HG03175 (cell line): ENCODE results near the gene TTC9B.

Experiments used
- ATAC-seq: cut with Tn5 transposase; IDR thresholded peaks from one replicate; pipeline ENCODE4 v1.9.1; 2021; ENCODE audit warnings: mild to moderate bottlenecking, moderate library complexity; ENCODE audit not compliant: unreplicated experiment

TTC9B gene

DNA sequence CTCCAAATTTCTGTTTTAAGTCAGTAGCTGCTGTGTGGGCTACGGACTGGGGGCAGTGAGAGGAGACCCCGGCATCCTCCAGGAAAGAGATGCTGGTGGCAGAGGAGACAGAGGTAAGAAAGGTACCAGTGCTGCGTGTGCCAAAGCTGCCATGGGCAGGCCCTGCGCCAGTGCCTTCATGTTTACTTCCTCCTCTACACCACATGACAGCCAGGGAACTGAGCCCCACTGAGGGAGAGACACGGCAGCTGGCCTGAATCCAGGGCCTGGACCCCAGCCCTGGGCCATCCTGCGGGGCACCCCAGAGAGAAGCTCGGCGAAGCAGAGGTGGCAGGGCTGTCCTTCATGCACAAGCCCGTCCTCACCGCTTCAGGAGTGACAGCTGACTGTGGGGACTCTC lies 31.0 kb upstream of the TTC9B start:
- no peak for ATAC-seq

DNA sequence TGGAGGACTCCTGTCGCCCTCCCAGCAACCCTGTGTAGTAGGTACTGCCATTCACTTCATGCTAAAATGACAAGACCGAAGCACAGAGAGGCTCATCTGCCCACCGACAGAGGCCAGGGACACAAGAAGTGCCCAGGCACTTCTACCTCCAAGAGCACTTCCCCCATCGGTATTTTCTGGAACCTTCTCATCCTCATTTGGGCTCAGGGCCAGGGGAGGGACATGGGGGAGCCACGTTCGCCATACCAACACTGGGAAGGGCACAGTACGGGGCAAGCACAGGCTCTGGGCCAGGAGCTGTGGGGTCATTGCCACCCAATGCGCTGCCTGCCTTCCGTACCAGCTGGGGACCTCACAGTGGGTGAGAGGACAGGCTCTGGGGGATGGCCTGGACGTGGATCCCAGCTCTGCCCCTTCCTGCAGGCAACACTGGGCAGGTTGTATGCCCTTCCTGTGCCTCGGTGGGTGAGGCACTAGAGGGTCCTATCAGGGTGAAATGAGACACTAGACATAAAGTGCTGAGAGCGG lies 29.6 kb upstream of the TTC9B start:
- no peak for ATAC-seq

DNA sequence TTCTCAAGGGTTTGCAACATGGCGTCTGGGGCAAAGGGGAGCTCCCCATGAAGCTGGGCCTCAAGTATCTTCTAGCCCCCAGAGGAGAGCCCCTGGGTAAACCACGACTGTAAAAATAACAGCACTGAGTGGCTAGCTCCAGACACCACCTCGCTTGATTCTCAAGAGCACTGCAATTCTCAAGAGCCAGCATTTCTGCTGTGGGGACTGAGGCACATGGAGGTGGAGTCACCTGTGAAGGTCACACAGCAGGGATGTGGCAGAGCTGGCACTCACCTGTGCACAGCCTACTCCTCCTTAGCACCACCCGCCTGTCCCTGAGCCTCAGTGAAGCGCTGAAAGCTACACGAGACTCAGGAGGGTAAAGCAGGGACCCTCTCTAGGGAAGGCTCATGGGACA lies 29.0 kb upstream of the TTC9B start:
- ATAC-seq: no peak

DNA sequence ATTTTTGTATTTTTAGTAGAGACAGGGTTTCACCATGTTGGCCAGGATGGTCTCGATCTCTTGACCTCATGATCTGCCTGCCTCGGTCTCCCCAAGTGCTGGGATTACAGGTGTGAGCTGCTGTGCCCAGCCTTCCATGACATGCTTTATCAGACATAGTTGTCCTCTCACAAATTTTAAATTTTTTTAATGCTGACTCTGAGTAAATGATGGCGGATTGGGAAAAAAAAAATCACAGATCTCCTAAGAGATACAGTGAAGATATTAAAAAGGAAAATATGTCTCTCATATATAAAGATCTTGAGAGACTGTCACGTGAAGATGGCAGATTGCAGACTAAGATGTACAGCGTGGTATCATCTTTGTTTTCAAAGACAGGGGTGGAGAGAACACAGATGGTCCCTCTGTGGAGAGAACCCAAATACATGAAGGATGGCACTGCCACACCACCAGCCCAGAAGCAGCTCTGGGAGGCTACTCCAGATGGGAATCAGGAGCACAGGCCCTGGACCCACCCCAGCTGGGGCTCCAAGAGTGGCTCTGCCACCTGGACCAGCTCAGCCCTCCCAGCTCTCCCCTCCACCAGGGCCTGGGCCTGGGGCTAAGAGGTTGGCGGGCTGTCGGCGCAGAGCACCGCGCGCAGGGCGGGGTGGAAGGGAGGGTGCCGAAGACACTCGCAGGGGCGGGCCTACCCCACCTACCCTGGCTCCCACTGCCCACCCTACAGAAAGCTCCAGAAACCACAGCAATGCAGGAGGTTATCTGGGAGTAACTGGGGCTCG lies 28.3 kb upstream of the TTC9B start:
- ATAC-seq: no peak

DNA sequence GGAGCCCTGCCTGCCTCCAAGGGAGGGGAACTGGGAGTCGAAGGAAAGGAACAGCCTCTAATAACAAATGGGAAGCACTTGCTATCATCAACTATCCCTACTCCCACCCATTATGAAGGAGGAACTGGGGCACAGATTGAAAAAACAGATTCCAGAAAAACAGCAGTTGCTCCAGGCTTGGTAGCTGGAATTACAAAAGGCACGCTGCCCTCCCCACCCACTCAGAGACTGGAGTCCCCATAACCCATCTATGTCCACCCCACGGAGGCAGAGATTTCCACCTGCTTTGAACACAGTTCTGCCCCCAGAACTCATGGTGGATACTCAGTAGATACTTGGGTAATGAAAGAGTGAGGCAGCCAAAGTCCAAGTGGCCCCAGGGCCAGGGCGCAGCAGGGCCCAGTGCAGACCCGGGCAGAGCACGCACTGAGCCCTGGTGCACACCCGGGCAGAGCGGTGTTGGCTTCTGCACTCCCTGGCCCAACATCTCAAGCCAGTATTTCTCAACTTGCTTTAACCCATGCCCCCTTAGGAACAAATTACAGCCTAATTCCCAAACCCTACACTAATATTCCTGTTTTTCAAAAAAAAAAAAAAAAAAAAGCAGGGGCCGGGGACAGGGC lies 27.4 kb upstream of the TTC9B start:
- no peak for ATAC-seq

DNA sequence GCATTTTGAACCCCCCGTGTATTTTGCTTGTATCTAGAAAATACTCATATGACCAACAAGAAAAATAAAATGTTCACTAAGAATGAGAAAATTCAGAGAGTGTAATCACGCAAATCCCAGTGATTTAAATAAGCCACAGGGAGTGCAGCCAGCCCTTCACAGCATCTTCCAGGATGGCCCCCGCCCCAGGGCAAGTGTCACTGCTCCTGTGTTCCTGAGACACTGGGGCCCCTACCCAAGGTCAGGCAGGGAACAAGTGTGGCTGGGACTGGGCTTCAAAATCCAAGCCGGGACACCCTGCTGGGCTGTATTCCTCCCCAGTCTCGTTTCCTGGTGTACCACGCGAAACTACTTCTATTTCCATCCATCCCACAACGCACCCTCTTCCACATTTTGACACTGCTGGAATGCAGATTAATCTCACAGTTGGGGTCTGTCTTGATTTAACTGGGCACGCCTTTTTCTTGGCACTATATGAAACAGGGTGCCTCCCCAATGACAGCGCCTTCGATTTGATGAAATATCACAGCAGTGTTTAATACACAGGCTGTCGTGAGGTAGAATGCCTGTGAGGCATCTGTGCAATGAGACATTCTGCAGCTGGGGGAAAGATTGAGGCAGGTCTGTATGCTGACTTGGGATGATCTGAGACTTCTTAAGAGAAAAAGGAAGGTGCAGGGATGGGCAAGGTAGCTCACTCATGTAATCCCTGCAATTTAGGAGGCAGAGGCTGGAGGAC lies 26.6 kb upstream of the TTC9B start:
- no peak for ATAC-seq

DNA sequence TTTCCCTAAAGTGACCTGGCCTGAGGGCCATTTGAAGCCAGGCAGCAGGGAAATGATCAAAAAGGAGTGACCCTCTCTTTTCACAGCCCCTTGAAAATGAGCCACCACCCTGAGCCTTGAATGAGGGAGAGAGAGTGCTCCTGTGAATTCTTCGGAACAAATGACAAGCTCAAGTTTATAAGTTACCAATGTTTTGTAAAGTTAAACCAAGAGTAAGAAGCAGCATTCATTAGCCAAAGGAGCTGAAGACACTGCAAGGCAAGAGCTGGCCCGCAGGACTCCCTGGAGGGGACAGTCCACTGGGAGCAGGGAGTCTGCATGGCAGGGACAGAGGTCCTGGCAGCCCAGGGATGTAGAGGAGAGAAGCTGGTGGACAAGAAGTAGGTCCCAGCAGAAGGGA lies 25.0 kb upstream of the TTC9B start:
- ATAC-seq: no peak

DNA sequence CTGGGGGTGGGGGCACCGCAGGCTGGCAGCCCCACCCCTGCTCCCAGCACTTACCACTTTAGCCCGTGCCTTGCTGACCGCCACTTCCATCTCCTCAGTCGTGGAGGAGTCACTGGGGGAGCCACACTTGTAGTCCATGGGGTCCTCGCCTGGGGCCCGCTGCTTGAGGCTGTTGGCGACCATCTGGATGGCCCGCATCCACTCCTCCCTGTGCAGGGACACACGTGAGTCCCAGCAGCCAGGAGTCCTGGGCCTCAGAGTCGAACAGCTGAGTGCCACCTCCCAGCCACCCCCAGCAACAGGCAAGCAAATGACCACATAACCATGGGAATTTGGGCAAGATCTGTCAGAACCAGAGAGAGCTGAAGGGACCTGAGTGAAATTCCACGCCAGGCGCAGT lies 24.3 kb upstream of the TTC9B start:
- no peak for ATAC-seq

DNA sequence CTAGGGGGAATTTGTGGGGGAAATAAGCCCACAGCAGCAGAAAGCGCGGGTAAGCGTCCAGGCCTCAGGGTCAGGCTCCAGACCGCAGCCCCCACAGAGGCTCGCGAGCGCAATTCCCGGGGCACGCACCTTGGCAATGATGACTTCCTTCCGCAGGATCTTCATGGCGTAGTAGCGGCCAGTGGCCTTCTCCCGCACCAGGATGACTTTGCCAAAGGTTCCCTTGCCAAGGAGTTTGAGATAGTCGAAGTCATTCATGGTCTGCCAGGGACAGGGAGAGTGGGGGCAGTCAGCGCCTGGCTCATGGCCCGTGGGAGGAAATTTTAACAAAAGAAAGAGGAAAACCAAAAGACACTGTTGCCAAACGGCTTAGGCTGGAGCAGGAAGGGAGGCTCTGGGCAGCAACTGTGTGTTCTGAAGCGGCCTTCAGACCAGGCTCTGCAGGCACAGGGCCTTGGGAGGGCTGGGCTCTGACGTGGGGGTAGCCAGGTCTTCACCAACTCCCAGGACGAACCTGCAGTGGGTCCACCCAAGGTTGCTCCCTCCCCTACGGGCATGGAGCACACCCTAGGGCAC lies 23.7 kb upstream of the TTC9B start:
- ATAC-seq: no peak

DNA sequence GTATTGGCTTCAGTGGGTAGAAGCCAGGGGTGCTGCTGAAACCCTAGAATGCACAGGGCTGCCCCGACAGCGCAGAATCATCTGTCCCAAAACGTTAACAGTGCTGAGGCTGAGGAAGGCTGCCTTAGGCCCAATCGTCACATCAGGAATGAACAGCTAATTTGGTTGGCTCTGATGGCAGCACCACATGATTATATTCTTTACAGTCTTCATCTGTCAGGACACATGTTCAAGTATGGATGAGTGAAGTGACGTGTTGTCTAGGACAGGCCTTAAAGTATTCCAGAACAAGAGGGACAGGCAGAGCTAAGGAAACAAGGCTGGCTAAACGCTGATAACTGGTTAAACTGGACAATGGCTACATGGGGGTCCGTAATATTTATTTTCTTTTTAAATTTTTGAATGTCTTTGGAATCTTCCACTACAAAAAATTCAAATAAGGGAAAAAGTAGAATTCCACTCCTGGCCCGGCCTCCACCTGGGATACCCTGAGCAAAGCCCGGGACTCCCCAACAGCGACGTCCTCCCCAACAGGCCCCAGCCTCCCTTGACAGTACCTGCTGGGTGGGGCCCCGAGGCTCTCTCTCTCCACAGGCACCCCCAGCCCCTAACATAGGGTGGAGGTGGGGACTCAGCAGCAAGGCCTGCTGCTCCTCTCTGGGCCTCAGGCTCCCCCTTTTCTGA lies 23.1 kb upstream of the TTC9B start:
- no peak for ATAC-seq

DNA sequence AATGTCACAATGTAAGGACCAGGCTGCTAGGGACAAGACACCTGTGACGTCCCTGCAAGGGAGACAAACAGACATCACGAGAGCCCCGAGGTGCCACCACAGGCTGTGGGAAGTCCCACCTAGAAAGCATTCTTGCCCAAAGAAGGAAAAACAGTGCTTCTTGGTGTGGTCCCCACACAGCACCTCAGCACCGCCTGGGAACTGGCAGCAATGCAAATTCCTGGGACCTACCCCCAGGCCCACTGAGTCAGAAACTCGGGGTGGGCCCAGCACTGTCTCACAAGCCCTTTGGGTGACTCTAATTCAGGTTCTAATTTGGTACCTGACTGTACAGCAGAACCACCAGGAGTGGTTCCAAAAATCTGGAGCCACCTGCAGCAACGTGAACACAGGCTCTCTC lies 22.1 kb upstream of the TTC9B start:
- ATAC-seq: no peak

DNA sequence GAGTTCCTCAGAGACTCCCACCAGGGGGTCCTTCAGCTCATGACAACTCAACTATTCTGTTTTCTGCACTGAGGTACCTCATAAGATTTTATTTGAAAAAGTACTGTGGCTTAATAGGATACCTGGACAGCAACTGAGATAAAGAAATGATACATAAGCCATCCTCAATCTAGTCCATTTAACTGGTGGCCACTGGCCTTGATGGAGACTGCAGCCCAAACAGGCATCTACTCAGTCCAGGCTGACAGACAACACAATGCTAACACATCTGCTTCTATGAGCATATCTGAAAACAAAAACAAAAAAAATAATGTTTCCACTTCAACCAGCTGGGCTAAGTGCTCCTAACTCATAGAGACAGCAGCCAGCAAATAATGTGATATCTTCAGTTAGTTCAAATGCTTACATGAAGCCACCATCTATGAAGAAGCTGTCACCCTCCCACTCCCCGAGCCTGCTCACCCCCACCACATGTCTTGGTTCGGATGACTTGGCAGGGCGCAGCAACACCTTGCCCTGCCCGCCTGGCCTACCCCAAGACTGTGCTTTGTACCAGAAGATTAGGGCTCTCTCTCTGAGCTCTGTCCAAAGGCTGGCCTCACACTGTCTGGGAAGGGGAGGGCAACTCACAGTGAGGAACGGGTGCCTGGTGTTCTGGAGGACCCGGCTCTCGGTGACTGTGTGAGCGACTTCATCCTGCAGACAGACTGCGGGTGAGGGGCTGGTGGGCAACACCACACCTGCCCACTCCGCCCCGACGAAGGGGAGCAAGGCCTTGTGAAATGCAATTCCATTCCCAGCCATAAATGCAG lies 21.4 kb upstream of the TTC9B start:
- ATAC-seq: no peak

DNA sequence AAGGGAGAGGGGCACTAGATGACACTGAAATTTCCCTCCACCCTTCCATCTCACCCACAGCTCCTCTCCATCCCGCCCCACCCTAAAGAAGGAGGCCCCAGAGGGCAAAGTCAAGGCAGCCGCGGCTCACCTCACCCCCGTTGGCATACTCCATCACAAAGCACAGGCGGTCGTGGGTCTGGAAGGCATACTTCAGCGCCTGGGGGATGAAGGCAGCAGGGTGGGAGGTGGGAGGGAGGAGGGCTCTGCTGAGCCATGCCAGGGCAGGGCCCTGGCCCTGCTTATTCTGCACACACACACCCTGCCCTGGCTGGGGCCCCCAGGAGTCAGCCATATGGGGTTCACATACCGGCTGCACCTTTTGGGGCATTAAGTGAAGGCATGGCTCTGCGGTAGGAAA lies 20.6 kb upstream of the TTC9B start:
- ATAC-seq: no peak

DNA sequence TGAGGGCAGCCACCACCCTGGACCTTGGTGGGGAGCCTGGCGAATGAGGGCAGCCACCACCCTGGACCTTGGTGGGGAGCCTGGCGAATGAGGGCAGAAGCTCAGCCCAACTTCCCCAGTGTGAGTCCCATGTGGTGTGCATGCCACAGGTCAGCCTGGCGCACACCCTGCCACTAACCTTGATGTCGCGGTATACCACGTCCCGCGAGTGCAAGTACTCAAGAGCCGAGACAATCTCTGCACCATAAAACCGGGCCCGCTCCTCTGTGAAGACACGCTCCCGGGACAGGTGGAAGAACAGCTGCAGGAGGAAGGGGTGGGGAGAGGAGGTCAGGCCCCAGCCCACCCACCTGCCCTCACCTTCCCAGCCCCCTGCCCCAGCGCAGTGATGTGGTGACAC lies 19.6 kb upstream of the TTC9B start:
- ATAC-seq: no peak

DNA sequence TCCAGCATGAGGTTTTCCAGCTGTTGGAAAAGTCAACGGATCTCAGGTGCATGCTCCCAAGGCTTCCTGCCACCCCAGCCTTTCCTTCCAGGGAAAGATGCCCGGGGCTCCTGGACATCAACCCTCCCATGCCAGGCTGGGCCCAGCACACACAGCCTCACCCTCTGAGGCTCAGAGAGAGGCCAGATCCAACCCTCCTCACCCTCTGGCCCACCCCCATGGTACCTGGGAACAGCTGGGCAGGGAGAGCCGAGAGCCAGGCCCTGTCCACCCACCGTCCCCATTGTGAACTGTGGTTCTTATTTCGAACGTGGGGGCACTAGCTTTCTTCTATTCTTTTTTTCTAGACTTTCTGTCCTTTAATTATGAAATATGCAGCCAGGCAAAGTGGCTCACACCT lies 18.2 kb upstream of the TTC9B start:
- no peak for ATAC-seq

DNA sequence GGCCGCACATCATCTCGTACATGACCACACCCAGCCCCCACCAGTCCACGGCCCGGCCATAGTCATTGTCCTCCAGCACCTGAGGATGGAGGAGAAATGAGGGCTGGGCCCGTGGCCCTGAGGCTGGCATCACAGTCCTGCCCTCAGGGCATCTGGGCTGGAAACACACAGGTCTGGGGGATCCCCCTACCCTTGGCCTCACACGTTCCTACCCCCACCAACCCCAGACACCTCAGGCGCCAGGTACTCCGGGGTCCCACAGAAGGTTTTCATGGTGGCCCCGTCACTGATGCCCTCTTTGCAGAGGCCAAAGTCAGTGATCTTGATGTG lies 17.8 kb upstream of the TTC9B start:
- ATAC-seq: no peak

DNA sequence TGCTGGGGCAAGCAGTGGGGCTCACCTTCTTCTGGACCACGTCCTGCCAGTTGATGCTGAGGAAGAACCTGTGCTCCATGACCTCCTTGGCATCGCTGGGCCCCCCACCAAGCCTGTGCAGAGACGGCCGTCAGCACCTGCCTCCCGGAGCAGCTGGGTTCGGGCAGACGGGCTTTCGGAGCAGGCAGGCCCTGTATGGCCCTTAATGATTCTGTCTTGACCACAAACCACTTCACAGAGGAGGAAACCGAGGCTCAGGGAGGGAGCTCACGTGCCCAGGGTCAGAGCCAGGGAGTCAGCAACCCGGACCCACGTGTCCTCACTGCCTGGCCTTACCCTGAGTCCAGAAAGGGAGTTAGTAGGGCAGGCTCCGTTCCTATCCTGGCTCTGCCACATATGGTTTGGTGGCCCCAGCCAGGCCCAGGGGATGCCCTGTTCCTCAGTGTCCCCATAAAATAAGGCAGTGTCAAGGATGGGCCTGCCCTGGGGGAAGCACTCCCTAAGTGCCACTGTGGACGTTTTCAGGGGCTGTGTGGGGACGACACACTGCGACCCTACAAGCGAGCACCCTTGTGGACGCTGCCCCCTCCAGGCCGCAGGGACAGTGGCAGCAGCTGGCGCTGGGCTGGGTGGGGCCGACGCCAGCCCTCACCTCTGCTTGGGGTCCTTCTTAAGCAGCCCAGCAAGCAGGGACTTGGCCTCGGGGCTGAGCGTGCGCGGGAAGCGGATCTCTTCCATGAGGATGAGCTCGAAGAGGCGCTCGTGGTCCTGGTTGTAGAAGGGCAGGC lies 17.2 kb upstream of the TTC9B start:
- no peak for ATAC-seq

DNA sequence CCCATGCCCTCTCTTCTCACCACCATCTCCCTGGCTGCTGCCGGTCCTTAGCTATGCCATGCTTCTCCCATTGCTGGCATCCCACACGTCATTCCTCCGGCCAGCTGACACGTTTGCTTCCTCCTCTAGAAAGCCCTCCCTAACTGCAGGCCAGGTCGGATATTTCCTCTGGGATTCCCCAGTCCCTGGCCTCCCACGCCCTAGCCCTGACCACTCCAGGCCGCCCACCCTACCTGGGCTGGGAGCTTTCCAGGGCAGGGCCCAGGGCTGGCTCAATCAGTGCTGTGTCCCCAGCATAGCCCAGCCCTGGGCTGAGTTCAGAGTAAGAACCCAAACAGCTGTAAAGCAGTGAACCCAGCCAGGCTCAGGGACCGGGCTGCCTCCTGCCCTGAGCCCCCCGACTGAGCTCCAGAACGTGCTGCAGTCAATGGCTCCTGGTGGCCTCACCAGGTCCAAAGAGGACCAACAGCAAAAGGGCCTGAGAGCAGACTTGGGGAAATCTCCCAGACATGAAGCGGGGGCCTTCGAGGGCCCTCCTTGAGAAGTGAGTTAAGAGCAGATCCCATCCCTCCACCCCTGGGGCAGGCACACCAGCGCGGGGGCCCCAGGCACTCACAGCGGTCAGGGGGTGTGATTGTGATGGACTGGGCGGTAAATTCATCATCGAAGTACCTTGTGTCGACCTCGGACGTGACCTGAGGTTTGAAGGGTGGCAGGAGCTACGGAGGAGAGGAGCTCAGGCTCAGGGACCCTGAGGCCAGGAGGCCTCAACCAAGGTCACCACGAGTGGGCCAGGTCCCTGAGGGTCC lies 16.4 kb upstream of the TTC9B start:
- ATAC-seq: no peak
